MM.1S (cell line): ENCODE measurements around the gene TLCD5.

ENCODE experiments used
- EZH2 ChIP-seq: fragments of 300-600 bp; sonication (generic); optimal IDR thresholded peaks from 2 replicates; pipeline ENCODE3; 2017; ENCODE audit warnings: low read depth, mild to moderate bottlenecking, antibody characterized with exemption, low read length, mixed read lengths
- TF ChIP-seq, protein P1 (sequence below): fragments of 300-600 bp; sonication (generic); IDR thresholded peaks from 2 replicates; pipeline ENCODE4 v1.5.1; 2016; ENCODE audit warnings: antibody characterized with exemption, low read length, mixed read lengths

DNA sequence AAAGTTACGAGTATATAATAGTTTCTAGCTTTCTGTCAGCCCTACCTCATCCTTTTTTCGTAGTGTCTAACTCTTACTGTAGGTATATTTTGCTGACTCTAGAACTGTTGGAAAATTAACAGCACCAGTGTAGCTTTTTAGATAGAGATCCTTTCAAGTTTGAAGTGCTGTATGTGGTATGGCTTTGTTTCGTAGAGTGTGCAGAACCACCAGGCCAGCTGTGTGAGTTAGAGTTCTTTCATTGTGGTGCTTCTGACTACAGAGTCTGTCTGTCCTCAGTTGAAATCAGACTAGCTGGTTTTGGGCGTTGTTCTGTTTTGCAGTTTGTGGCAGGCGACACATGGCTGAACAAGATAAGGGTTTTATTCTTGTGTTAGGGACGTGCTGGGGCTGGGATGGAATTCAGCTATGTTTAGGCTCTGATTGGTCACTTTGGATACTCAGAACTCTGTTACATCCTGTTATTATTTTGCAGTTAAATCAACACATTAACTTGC lies 14.3 kb downstream of the TLCD5 start:
- no peak for TF ChIP-seq EZH2
- TF ChIP-seq, protein P1, sequence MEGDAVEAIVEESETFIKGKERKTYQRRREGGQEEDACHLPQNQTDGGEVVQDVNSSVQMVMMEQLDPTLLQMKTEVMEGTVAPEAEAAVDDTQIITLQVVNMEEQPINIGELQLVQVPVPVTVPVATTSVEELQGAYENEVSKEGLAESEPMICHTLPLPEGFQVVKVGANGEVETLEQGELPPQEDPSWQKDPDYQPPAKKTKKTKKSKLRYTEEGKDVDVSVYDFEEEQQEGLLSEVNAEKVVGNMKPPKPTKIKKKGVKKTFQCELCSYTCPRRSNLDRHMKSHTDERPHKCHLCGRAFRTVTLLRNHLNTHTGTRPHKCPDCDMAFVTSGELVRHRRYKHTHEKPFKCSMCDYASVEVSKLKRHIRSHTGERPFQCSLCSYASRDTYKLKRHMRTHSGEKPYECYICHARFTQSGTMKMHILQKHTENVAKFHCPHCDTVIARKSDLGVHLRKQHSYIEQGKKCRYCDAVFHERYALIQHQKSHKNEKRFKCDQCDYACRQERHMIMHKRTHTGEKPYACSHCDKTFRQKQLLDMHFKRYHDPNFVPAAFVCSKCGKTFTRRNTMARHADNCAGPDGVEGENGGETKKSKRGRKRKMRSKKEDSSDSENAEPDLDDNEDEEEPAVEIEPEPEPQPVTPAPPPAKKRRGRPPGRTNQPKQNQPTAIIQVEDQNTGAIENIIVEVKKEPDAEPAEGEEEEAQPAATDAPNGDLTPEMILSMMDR: no peak
